HepG2 (cell line): Measurements from ENCODE around the gene SLC4A11. TPM values are rescaled to one million over a fixed set of nuclear protein-coding genes. Genes with fewer than 3 reads are reported as not detected.

Experiments
- ATM ChIP-seq: fragments of 450-650 bp; IDR thresholded peaks from 2 replicates; pipeline ENCODE4 v1.7.1; 2017; ENCODE audit warnings: mild to moderate bottlenecking, borderline replicate concordance
- CREB3 ChIP-seq: sonication (generic); formaldehyde crosslinking; IDR thresholded peaks from 2 replicates; pipeline ENCODE4 v1.5.0; 2020; ENCODE audit warnings: missing genetic modification reagents
- LRRFIP1 ChIP-seq: sonication (generic); formaldehyde crosslinking; conservative IDR thresholded peaks from 2 replicates; pipeline ENCODE4 v1.4.0; 2020; ENCODE audit warnings: missing genetic modification reagents
- MED13 ChIP-seq: sonication (generic); formaldehyde crosslinking; IDR thresholded peaks from 2 replicates; pipeline ENCODE4 v1.5.0; 2020; ENCODE audit warnings: missing genetic modification reagents
- MIER2 ChIP-seq: IDR thresholded peaks from 2 replicates; pipeline ENCODE4 v1.6.1; 2016; ENCODE audit warnings: missing biosample characterization, missing genetic modification reagents
- MIXL1 ChIP-seq: IDR thresholded peaks from 2 replicates; pipeline ENCODE4 v1.6.1; 2016
- MNT ChIP-seq: fragments of 450-650 bp; IDR thresholded peaks from 2 replicates; pipeline ENCODE4 v1.6.1; 2016
- PCBP1 ChIP-seq: fragments of 200-400 bp; formaldehyde crosslinking; IDR thresholded peaks from 2 replicates; pipeline ENCODE4 v1.6.1; 2017; ENCODE audit warnings: mild to moderate bottlenecking, low read depth, low read length, borderline replicate concordance
- PREB ChIP-seq: sonication (generic); formaldehyde crosslinking; IDR thresholded peaks from 2 replicates; pipeline ENCODE4 v1.4.0; 2020; ENCODE audit warnings: missing genetic modification reagents
- RARG ChIP-seq: sonication (generic); formaldehyde crosslinking; IDR thresholded peaks from 2 replicates; pipeline ENCODE4 v1.4.0; 2020; ENCODE audit warnings: low read depth, mild to moderate bottlenecking, missing genetic modification reagents
- RFX5 ChIP-seq: IDR thresholded peaks from 2 replicates; pipeline ENCODE4 v1.6.1; 2011; ENCODE audit warnings: low read depth, low read length, improper control_type of control experiment
- STAG1 ChIP-seq: sonication (generic); formaldehyde crosslinking; IDR thresholded peaks from 2 replicates; pipeline ENCODE4 v1.4.0; 2020; ENCODE audit warnings: missing genetic modification reagents
- TFAP4 ChIP-seq: sonication (generic); IDR thresholded peaks from 2 replicates; pipeline ENCODE4 v1.6.1; 2016; ENCODE audit warnings: low read depth, borderline replicate concordance
- TGIF2 ChIP-seq: IDR thresholded peaks from 2 replicates; pipeline ENCODE4 v1.6.1; 2016; ENCODE audit warnings: control low read depth, missing compliant biosample characterization
- THYN1 ChIP-seq: sonication (generic); formaldehyde crosslinking; IDR thresholded peaks from 2 replicates; pipeline ENCODE4 v1.8.1; 2023; ENCODE audit warnings: low read depth, mild to moderate bottlenecking, moderate library complexity, missing genetic modification reagents, borderline replicate concordance
- XBP1 ChIP-seq: sonication (generic); formaldehyde crosslinking; IDR thresholded peaks from 2 replicates; pipeline ENCODE4 v1.5.0; 2020; ENCODE audit warnings: missing genetic modification reagents
- ZBTB25 ChIP-seq: IDR thresholded peaks from 2 replicates; pipeline ENCODE4 v1.6.1; 2018; ENCODE audit warnings: missing genetic modification reagents
- ZBTB44 ChIP-seq: sonication (generic); formaldehyde crosslinking; IDR thresholded peaks from 2 replicates; pipeline ENCODE4 v1.4.0; 2020; ENCODE audit warnings: missing genetic modification reagents
- ZFP1 ChIP-seq: IDR thresholded peaks from 2 replicates; pipeline ENCODE4 v1.6.1; 2016
- ZNF12 ChIP-seq: sonication (generic); formaldehyde crosslinking; IDR thresholded peaks from 2 replicates; pipeline ENCODE4 v1.5.0; 2020; ENCODE audit warnings: missing genetic modification reagents
- ZNF260 ChIP-seq: sonication (generic); formaldehyde crosslinking; IDR thresholded peaks from 2 replicates; pipeline ENCODE4 v1.4.0; 2020; ENCODE audit warnings: missing genetic modification reagents, low read depth, mild to moderate bottlenecking, borderline replicate concordance
- ZNF460 ChIP-seq: sonication (generic); formaldehyde crosslinking; IDR thresholded peaks from 2 replicates; pipeline ENCODE4 v1.5.1; 2020; ENCODE audit warnings: missing genetic modification reagents, mild to moderate bottlenecking, borderline replicate concordance
- polyA plus RNA-seq, 8 experiments: library from polyadenylated mRNA; depleted of rRNA in 3 of 8; stranded (reverse) in 7 of 8; unstranded in 1 of 8; fragments of >200 nt; fragmentation: Illumina TruSeq in 4 of 8; extraction: Trizol in 4 of 8; gene quantifications; 2 replicates each; pipeline versions ENCODE4 v1.2.1 to v1.2.3, GENCODE V29; 2011 to 2016; ENCODE audit warnings: low read depth in 4 of 8, missing spikeins in 1 of 8, mixed read lengths in 1 of 8; ENCODE audit not compliant: insufficient read depth in 1 of 8
- total RNA-seq, 5 experiments: library from RNA; depleted of rRNA; stranded (reverse); fragments of >200 nt; fragmentation: Illumina TruSeq; extraction: Trizol; gene quantifications; 2 replicates each; pipeline ENCODE4 v1.2.3, GENCODE V29; 2016; ENCODE audit warnings: low read depth in 1 of 5

The SLC4A11 gene
- total and polyA plus RNA-seq, 2 of the 13 experiments (the other 11 are each of a cell fraction or from before 2014, with no cell fraction given), result 3.9 to 27.0 TPM

GRCh38 chr20:3250091-3250504 lies 11.1 kb upstream of the SLC4A11 start (continued):
- TF ChIP-seq PREB (CRISPR knock-in tag) (no peak), ZNF260 (CRISPR knock-in tag) (no peak), LRRFIP1 (no peak), RARG (CRISPR knock-in tag) (no peak), THYN1 (CRISPR knock-in tag) (no peak), MED13 (CRISPR knock-in tag) (no peak), MIXL1 (CRISPR knock-in tag) (peak; percentile 65; the same call in 1 of the 2 replicates), CREB3 (no peak), MIER2 (CRISPR knock-in tag) (no peak), ZFP1 (CRISPR knock-in tag) (0 out of 2 replicates have a peak, but pooled peaks have one; percentile 27), ZBTB25 (CRISPR knock-in tag) (peak; percentile 66; the same call in 1 of the 2 replicates), PCBP1 (no peak), MNT (no peak), XBP1 (no peak), ZNF460 (no peak), TFAP4 (no peak; the same call in 1 of the 2 replicates), ZNF12 (CRISPR knock-in tag) (no peak), TGIF2 (0 out of 2 replicates have a peak, but pooled peaks have one; percentile 40), RFX5 (no peak), STAG1 (CRISPR knock-in tag) (peak; percentile 94), ZBTB44 (CRISPR knock-in tag) (no peak), ATM (no peak)
